ENCODE data around the gene SOX8.

SOX8 gene

GRCh38 chr16:1027501-1027815, 45.9 kb downstream of the SOX8 start:
- DNase-seq = no peak

- no peak for DNase-seq
Measured at GRCh38 chr16:1028056-1028455, 46.5 kb downstream of the SOX8 start.

- DNase-seq = no peak
Measured at GRCh38 chr16:1028524-1029258, 47.1 kb downstream of the SOX8 start.

GRCh38 chr16:1029259-1029545, 47.6 kb downstream of the SOX8 start:
- DNase-seq = no peak

- DNase-seq = no peak
Measured at GRCh38 chr16:1030473-1030901, 48.9 kb downstream of the SOX8 start.

- DNase-seq = no peak
Measured at GRCh38 chr16:1031666-1032065, 50.1 kb downstream of the SOX8 start.

GRCh38 chr16:1032607-1033006, 51.0 kb downstream of the SOX8 start:
- no peak for DNase-seq

GRCh38 chr16:1033128-1033679, 51.6 kb downstream of the SOX8 start:
- DNase-seq = no peak

GRCh38 chr16:1034230-1035065, 52.9 kb downstream of the SOX8 start:
- DNase-seq = no peak

- no peak for DNase-seq
Measured at GRCh38 chr16:1035066-1035415, 53.5 kb downstream of the SOX8 start.

GRCh38 chr16:1036166-1036565, 54.6 kb downstream of the SOX8 start:
- no peak for DNase-seq
